GM12872 (cell line): ENCODE data around the gene KCNIP2.

ENCODE experiments used
- CTCF ChIP-seq: IDR thresholded peaks from 3 replicates; pipeline ENCODE4 v1.5.1; 2011; ENCODE audit warnings: low read depth, mild to moderate bottlenecking, low read length, moderate library complexity; ENCODE audit not compliant: insufficient read depth

KCNIP2 gene

GRCh38 chr10:101881036-101881774, 37.6 kb upstream of the KCNIP2 start:
- no peak for TF ChIP-seq CTCF

- no peak for TF ChIP-seq CTCF
These were observed 36.6 kb upstream of the KCNIP2 start for GRCh38 chr10:101880232-101880573.

- no peak for TF ChIP-seq CTCF
These were observed 36.0 kb upstream of the KCNIP2 start for GRCh38 chr10:101879456-101880231.

- TF ChIP-seq CTCF: no peak
These were observed 35.3 kb upstream of the KCNIP2 start for GRCh38 chr10:101878869-101879268.

GRCh38 chr10:101875068-101875688, 31.6 kb upstream of the KCNIP2 start:
- TF ChIP-seq CTCF: no peak

- no peak for TF ChIP-seq CTCF
These were observed 30.7 kb upstream of the KCNIP2 start for GRCh38 chr10:101874252-101874651.

- no peak for TF ChIP-seq CTCF
These were observed 24.3 kb upstream of the KCNIP2 start for GRCh38 chr10:101867931-101868330.
